Cortex of kidney (tissue), 1 donor: ENCODE measurements around the gene OR5K3.
"Not testable (repeated sequence)": the region's sequence is repeated elsewhere in the genome, so short reads cannot be mapped to it uniquely, and the experiment has no call there.

Experiments used
- DNase-seq: peaks from one replicate; lab custom pipeline; 2025; lab: John Stamatoyannopoulos, UW

OR5K3 gene, protein sequence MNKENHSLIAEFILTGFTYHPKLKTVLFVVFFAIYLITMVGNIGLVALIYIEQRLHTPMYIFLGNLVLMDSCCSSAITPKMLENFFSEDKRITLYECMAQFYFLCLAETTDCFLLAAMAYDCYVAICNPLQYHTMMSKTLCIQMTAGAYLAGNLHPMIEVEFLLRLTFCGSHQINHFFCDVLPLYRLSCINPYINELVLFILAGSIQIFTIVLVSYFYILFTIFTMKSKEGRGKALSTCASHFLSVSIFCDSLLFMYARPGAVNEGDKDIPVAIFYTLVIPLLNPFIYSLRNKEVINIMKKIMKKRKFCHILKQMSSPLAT

DNA sequence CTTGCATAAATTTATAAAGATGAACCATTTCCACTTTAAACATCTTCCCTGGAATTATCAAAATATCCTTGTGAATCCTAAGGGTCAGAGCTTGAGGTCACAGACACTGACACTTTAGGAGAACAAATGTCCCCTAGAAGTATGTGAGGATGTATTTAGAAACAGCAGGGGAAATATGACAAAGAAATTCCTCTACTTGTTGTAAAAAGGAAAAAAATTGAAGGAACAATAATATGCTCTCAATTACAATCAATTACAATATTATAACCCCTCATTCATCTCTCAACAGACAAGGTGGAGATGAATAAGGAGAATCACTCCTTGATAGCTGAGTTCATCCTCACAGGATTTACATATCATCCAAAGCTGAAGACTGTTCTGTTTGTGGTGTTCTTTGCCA lies at the start of gene OR5K3:
Gene OR5K3 (plus strand): TSS at position 301 of the 400 bp plus-strand sequence. CDS start 0 bp downstream, at position 301.
- DNase-seq: no peak

DNA sequence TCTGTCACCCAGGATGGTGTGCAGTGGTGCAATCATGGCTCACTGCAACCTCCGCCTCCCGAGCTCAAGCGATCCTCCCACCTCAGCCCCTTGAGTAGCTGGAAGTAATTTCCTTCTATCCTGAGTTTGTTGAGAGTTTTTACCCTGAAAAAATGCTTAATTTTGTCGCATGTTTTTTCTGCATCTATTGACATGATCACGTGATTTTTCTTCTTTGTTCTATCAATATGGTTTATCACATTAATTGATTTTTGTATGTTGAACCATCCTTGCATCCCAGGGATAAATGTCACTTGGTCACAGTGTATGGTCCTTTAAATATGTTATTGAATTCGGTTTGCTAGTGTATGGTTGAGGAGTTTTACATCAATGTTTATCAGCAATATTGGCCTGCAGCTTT lies 48.7 kb upstream of the OR5K3 start:
- no peak for DNase-seq

DNA sequence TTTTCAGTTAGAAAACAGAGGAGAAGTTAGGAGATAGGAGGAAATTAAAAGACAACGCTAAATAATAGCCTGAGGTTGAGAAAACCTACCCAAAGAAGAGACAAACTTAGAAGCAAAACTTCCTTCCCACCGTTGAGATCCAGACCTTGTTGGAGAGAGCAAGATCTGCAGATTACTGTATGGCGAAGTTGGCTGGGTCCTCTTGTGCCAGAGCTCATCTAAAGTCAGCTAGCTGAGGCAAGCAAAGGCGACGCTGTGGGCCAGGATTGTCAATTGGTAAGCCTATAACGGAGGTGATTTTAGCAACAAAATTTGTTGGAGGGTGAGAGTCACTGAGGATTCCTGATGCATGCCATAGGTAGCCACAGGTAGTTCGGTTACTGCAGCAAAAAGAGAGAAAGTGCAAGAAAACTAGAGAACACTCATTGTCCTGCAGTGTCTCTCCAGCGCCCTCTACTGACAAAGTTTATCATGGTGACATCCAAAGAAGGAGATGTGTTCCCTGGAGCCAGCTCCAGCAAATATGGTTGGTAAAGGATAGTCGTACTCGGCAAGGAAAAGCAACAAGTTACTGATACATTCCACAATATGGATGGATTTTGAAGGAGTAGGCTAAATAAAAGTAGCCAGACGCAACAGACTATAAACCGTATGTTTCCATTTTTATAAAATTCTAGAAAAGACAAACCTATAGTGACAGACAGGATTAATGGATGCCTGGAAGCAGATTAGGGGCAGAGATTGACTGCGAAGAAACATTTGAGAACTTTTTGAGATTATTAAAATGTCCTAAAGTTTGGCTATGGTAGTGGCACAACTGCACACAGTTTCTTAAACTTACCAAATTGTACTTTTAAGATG lies 46.6 kb upstream of the OR5K3 start:
- DNase-seq: no peak

DNA sequence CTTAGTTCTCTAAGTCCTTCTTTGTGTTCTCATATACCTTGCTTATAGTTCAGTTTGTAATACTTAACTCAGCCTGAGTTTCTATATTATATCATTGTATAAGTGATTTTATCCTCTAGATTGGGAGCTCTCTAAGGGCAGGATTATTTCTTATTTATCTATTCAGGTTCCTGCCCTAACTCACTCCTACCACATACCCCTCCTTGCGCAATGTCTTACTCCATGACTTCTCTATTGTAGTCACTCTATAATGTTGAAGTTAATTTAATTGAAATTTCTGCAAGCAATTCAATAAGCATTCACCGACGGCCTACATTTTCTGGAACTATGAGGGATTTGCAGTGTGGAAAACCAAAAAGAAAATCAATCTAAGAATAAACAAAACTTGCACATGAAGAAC lies 40.4 kb upstream of the OR5K3 start:
- DNase-seq: no peak

DNA sequence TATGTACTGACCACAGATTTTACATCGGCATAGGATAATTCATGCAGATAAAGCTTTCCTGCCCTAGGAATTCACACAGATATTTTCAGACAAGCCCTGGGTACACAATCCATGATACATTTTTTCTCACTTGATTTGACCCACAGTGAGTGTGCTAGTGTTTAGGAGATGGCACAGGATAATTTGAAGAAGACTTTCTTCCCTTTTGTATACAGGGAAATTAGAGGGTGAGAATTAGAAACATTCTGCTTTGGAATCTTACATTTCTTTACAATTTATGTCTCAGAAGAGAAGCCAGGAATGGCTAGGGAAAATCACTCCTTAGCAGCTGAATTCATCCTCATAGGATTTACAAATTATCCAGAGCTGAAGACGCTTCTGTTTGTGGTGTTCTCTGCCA lies 36.9 kb upstream of the OR5K3 start, which contains the start of gene OR5K4:
Gene OR5K4 (plus strand): TSS at position 301 of the 400 bp plus-strand sequence. CDS start 0 bp downstream, at position 301.
- no peak for DNase-seq

DNA sequence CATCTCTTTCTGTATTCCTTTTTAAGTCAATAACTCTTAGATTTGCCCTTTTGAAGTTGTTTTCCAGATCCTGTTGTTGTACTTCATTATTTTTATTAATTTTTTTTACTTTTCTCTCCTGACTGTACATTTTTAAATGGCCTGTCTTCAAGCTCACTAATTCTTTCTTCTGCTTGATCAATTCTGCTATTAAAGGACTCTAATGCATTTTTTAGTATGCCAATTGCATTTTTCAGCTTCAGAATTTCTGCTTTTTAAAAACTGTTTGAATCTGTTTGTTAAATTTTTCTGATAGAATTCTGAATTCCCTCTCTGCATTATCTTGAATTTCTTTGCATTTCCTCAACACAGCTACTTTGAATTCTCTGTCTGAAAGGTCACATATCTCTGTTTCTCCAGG lies 31.2 kb upstream of the OR5K3 start:
- DNase-seq: no peak

DNA sequence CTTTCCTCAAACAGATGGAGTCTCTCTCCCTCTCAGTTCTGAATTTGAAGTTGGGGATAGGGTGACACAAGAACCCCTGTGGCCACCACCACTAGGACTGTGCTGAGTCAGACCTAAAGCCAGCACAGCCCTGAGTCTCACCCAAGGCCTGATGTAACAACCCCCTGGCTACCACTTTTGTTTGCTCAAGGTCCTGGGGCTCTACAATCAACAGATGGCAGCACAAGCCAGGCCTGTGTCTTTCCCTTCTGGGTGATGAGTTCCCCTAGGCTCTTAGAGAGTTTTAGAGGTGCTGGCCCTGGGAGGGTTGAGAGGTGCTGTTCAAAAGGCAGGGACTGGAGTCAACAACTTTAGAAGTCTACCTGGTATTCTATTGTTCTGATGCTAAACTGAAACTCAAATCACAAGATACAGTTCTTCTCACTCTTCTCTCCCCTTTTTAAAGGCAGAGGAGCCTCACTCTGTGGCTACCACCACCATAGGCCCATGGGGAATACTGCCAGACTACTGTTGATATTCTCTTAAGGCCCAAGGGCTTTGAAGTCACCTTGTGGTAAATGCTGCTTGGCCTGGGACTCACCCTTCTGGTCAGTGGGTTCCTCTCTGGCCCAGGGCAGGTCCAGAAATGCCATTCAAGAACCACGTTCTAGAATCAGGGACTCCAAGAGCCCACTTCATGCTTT lies 30.3 kb upstream of the OR5K3 start:
- DNase-seq: no peak

DNA sequence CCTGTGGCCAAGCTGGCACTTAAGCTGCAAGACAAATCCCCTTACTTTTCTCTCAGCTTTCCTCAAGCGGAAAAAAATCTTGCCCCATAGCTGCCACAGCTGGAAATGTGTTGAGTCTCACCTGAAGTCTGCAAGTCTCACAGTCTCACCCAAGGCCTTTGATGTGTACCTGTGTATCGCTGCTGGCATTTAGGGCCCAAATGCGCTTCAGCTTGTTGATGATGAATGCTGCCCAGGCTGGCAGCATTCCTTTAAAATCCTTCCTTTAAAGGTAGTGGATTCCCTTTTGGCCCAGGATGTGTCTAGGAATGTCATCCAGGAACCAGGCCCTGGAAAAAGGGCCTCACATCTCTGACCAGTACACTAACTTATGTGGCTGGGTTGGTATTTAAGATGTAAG lies 29.8 kb upstream of the OR5K3 start:
- no peak for DNase-seq

DNA sequence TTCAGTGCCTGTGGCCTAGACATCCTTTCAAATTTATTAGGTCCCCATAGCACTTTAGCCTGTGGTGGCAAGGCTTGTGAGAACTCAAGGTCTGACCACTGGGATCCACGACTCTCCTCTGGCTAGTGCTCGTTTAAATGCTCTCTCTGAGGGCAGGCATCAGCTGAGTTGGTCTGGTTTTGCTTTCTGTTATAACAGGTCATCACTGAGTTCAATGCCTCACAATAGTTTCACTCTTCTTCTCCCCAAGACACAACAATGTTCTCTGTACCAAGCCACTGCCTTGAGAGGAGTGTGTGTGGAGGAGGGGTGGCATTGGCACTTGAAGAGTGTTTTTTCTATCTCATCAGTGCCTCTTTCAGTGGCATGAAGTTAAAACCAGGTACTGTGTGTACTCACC lies 29.2 kb upstream of the OR5K3 start:
- no peak for DNase-seq

DNA sequence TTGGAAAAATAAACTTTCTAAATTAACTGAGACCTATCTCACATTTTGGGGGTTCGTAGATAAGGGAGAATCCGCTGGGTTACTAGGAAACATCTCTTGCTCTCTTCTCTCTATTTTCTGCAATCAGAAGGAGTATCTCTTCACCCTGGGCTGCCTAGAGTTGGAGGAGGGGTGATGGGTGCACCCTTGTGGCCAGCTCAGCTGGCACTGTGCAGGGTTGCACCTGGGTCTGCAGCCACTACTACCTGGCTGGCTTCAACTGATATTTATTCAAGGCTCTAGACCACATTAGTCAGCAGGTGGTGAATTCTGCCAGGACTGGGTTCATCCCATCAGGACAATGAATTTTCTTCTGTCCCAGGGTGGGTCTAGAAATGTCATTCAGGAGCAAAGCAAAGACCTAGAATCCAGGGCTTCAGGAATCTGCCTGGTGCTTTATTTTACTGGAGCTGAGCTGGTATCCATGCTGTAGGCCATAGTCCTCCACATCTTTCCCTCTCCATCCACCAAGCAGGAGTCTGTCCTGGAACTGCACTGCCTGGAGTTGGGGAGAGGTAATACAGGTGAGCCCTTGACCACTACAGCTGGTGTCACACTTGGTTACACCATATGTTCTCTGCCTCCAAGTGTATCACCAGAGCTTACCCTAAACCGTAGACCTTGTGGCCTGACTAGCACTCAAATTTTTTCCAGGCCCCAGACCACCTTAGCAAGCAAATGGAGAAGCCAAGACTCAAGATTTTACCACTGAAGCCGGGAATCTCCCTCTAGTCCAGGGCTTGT lies 22.8 kb upstream of the OR5K3 start:
- no peak for DNase-seq

DNA sequence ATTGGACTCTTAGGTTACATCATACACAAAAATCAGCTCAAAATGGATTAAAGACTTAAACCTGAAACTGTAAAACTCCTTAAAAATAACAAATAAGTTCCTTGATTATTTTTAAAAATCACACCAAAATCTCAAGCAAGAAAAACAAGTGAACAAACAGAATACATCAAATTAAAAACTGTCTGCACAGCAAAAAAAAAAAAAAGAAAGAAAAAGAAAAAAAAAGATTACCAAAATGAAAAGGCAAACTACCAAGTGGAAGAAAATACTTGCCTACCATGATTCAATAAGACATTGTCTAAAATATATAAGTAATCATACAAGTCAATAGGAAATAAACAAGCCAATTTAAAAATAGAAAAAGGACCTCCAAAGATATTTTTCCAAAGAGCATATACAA lies 19.3 kb upstream of the OR5K3 start:
- no peak for DNase-seq

DNA sequence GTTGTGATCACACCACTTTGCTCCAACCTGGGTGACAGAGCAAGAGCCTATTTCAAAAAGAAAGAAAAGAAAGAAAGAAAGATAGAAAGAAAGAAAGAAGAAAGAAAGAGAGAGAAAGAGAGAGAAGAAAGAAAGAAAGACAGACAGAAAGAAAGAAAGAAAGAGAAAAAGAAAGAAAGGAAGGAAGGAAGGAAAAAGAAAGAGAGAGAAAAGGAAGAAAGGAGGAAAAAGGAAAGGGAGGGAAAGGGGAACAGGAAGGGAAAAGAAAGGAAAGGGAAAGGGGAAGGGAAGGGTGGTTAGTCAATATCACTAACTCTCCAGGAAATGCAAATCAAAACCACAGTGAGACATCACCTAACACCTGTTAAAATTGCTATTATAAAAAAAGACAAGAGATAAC lies 18.6 kb upstream of the OR5K3 start:
- DNase-seq: no peak

DNA sequence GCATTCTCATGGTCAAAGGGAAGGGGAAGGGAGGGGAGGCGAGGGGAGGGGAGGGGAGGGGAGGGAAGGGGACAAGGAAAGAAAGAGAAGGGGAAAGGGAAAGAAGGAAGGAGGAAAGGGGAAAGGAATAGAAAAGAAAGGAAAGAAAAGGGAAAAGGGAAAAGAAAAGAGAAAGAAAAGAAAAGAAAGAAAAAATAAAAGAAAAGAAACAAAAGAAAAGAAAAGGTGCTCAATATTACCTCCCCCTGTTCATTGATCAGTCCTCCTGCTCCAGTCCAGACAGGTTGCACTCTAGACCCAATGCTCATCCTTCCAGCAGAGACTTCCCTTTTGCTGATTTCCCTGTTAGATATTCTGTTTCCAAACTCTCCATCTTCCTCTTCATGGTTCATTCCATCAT lies 18.0 kb upstream of the OR5K3 start:
- no peak for DNase-seq

DNA sequence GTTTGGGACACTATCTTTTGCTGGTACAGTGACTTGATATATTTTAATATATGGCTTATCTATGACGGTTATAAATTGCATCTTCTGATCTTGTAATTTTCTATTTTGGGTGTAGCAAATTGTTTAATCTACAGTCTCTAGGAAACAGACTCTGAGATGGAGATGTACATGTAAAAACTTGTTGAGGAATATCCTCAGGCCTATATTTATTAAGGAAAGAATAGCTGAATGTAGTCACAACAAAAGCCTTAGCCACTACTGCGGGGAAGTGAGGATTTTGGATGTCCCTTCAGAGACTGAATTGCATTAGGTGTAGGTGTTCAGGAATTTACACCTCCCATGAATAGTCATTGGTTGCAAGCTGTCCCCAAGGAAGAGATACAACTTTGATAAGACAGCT lies 13.8 kb upstream of the OR5K3 start:
- DNase-seq: no peak

DNA sequence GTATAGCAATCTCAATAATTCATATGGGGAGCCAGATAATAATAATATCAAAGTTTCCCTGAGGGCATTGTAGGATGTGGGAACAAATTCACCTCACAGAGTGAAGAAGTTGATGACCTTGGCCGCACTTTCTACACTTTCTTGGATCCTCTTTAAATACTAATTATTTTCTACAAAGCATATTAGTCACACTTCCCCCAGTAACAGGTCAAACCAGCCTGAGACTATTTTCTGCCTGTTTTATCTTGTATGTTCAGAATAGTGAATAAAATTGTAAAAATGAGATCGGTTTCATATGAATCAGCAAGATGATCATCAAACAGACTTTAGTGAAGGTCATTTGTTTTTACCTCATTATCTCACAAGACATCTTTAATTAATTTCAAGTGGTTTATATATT lies 2.3 kb upstream of the OR5K3 start:
- no peak for DNase-seq

DNA sequence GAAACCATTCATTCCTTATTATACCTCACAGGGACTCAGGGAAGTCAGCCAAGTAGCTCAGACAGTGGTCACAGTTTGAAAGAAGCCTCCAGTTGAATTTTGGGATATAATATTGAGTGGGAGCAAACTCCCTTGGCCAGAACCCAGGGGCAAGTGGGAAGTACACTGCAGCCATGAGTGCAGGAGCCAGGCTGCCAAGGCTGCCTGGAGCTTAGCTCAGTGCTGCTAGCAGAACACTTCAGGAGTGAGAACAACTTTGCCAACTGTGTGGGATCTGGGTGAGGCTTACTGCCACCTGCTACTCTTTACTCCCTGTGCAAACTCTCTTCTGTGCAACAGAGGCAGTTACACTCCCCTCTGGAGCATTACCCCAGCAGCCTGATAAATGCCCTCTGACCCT lies 4.6 kb downstream of the OR5K3 start:
- DNase-seq: no peak

DNA sequence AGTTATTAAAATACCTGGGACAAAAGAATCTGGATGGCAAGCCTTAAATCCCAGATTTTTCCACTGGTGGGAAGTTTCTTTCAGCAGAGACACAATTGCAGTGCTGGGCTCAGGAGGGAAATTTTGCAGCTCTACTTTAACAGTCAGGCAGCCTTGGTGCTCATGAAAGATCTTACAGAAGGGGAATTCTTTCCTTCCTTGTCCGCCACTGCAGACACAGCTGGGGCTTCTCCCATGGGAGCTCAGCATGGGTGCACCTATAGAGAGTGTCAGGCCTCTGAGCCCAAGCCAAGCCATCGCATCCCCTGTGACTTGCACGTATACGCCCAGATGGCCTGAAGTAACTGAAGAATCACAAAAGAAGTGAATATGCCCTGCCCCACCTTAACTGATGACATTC lies 6.0 kb downstream of the OR5K3 start:
- DNase-seq: not testable (repeated sequence)

DNA sequence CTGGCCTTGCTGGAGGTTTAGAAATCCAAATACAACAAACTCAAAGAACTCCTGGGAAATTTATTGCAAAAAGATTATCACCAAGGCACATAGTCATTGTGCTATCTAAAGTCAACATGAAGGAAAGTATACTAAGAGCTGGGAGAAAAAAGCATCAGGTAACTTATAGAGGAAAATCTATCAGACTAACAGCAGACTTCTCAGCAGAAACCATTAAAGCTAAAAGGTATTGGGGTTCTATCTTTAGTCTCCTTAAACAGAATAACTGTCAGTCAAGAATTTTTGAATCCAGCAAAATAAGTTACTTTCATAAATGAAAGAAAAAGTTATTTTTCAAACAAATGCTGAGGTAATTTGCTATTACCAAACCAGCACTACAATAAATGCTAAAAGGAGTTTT lies 8.0 kb downstream of the OR5K3 start:
- DNase-seq: no peak

DNA sequence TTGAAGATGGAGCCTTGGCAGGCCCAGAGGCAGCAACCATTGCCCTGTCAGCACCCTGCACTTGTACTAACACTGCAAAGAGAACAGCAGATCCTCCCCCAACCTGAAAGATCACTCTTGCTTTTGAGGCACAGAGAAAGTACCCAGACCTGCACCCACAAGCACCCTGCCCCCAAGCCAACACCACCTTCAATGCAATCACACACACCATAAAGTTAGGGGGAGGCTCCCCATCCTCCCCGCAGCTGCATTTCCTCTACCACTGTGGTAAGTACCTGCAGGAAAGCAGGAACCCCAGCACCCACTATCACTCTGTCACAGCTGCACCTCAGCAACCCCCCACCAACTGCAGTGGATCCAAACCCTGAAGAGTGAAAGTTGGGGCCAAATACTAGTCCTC lies 12.0 kb downstream of the OR5K3 start:
- DNase-seq: no peak

DNA sequence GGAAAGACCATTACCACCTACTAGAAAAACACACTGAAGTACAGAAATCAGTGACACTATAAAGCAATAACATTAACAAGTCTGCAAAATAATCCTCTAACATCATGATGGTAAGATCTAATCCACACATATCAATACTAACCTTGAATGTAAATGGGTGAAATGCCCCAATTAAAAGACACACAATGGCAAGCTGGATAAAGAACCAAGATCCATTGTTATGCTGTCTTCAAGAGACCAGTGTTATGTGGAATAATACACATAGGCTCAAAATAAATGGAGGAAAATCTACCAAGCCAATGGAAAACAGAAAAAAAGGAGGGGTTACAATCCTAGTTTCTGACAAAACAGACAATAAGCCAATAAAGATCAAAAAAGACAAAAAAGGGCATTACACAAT lies 13.5 kb downstream of the OR5K3 start:
- no peak for DNase-seq

DNA sequence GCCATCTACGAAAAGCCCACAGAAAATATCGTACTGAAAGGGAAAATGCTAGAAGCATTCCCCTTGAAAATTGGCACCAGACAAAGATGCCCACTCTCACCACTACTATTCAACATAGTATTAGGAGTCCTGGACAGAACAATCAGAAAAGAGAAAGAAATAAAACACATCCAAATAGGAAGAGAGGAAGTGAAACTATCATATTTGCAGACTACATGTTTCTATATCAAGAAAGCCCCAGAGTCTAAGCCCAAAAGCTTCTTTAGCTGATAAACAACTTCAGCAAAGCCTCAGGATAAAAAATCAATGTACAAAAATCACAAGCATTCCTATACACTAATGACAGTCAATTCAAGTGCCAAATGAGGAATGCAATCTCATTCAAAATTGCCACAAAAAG lies 15.6 kb downstream of the OR5K3 start:
- DNase-seq: no peak

DNA sequence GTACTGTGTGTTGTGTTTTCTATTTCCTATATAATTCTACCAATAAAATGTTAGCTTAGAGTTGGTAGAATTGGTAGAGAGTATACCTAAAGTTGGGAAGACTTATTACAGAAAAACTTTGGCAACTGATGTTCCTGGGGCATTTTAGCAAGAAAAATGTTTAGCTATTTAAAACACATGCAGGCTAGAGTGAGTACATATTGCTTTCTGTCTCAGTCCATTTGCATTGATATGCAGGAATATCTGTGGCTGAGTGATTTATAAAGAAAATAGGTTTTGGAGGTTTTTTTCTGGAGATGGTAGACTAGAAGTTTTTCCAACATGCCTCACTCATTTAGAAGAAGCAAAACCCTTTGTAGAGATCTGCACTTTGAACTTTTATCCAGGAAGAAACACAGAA lies 42.1 kb downstream of the OR5K3 start:
- DNase-seq: no peak
